CD4-positive, alpha-beta T cell treated with Interleukin-15 for 1 hour (primary cell): ENCODE measurements around the gene MFNG.

ENCODE experiments used
- DNase-seq: peaks from one replicate; pipeline ENCODE4 v3.0.0-alpha.2; 2020

MFNG gene

GRCh38 chr22:37443977-37444376, 42.2 kb downstream of the MFNG start:
- no peak for DNase-seq

- no peak for DNase-seq
Observed at GRCh38 chr22:37443086-37443485, 43.1 kb downstream of the MFNG start.

- DNase-seq: no peak
Observed at GRCh38 chr22:37442537-37442936, 43.6 kb downstream of the MFNG start.

- no peak for DNase-seq
Observed at GRCh38 chr22:37442135-37442534, 44.0 kb downstream of the MFNG start.

- DNase-seq: no peak
Observed at GRCh38 chr22:37440875-37441274, 45.3 kb downstream of the MFNG start.

GRCh38 chr22:37439347-37439746, 46.8 kb downstream of the MFNG start:
- no peak for DNase-seq

GRCh38 chr22:37435970-37436603, 50.1 kb downstream of the MFNG start:
- no peak for DNase-seq

- no peak for DNase-seq
Observed at GRCh38 chr22:37433786-37434185, 52.4 kb downstream of the MFNG start.

- no peak for DNase-seq
Observed at GRCh38 chr22:37432708-37433054, 53.5 kb downstream of the MFNG start.

GRCh38 chr22:37431801-37432707, 54.1 kb downstream of the MFNG start:
- DNase-seq: no peak

- no peak for DNase-seq
Observed at GRCh38 chr22:37431366-37431765, 54.8 kb downstream of the MFNG start.

GRCh38 chr22:37430941-37431340, 55.2 kb downstream of the MFNG start:
- no peak for DNase-seq

GRCh38 chr22:37428649-37429586, 57.3 kb downstream of the MFNG start:
- DNase-seq: peak; percentile 63

GRCh38 chr22:37427711-37428635, 58.2 kb downstream of the MFNG start:
- no peak for DNase-seq

- no peak for DNase-seq
Observed at GRCh38 chr22:37427135-37427710, 59.0 kb downstream of the MFNG start, which contains the start of gene ELFN2. Gene ELFN2, minus strand, starts transcription at chr22:37427479. Its CDS starts 51,945 bp downstream, at chr22:37375534.

- DNase-seq: no peak
Observed at GRCh38 chr22:37426706-37427134, 59.5 kb downstream of the MFNG start.

- DNase-seq: no peak
Observed at GRCh38 chr22:37425800-37426705, 60.1 kb downstream of the MFNG start.

- no peak for DNase-seq
Observed at GRCh38 chr22:37425369-37425768, 60.8 kb downstream of the MFNG start.

GRCh38 chr22:37423283-37423682, 62.9 kb downstream of the MFNG start:
- DNase-seq: no peak

- no peak for DNase-seq
Observed at GRCh38 chr22:37421468-37421877, 64.7 kb downstream of the MFNG start.
